HepG2 (cell line): ENCODE data around the gene PLEKHO1.

Source experiments
- ATF1 ChIP-seq: IDR thresholded peaks from 2 replicates; pipeline ENCODE4 v1.6.1; 2016; ENCODE audit warnings: mild to moderate bottlenecking, control low read depth
- HOXA7 ChIP-seq: sonication (generic); formaldehyde crosslinking; IDR thresholded peaks from 2 replicates; pipeline ENCODE4 v1.8.1; 2022; ENCODE audit warnings: mild to moderate bottlenecking, missing genetic modification reagents, moderate library complexity
- NFE2L2 ChIP-seq: fragments of 150-350 bp; IDR thresholded peaks from 2 replicates; pipeline ENCODE4 v1.6.1; 2014; ENCODE audit warnings: low read length
- TAF1 ChIP-seq: sonication (generic); formaldehyde crosslinking; IDR thresholded peaks from 2 replicates; pipeline ENCODE4 v1.4.0; 2020; ENCODE audit warnings: missing genetic modification reagents
- TAF15 ChIP-seq: fragments of 200-400 bp; formaldehyde crosslinking; IDR thresholded peaks from one replicate; pipeline ENCODE4 v1.6.1; 2018; ENCODE audit warnings: mild to moderate bottlenecking, low read depth, low read length; ENCODE audit not compliant: poor library complexity, severe bottlenecking
- TCF12 ChIP-seq, 2 experiments: fragments of 450-650 bp in 1 of 2; sonication (generic) in 1 of 2; formaldehyde crosslinking in 1 of 2; IDR thresholded peaks; 2 replicates each; pipeline versions ENCODE4 v1.6.1 to v1.8.0; 2017 to 2022; ENCODE audit warnings: antibody characterized with exemption in 1 of 2, mild to moderate bottlenecking in 1 of 2, missing genetic modification reagents in 1 of 2, moderate library complexity in 1 of 2
- ZFYVE20 ChIP-seq: sonication (generic); formaldehyde crosslinking; IDR thresholded peaks from 2 replicates; pipeline ENCODE4 v1.8.0; 2023; ENCODE audit warnings: low read depth, mild to moderate bottlenecking, moderate library complexity, missing genetic modification reagents, borderline replicate concordance
- ZNF235 ChIP-seq: sonication (generic); formaldehyde crosslinking; IDR thresholded peaks from 2 replicates; pipeline ENCODE4 v1.8.1; 2023; ENCODE audit warnings: mild to moderate bottlenecking, missing genetic modification reagents, borderline replicate concordance
- ZNF24 ChIP-seq: fragments of 450-650 bp; IDR thresholded peaks from 2 replicates; pipeline ENCODE4 v1.6.1; 2017; ENCODE audit warnings: antibody characterized with exemption, mild to moderate bottlenecking

GRCh38 chr1:150126811-150127210, 22.9 kb upstream of the PLEKHO1 start:
- no peak for TF ChIP-seq ZNF235 (CRISPR knock-in tag)
- TF ChIP-seq HOXA7 = no peak
- no peak for TF ChIP-seq NFE2L2
- no peak for TF ChIP-seq TAF1 (CRISPR knock-in tag)
- no peak for TF ChIP-seq ZNF24
- no peak for TF ChIP-seq ZFYVE20 (CRISPR knock-in tag)
- no peak for TF ChIP-seq TCF12 (IDR thresholded peaks at IDR 0.05)
- no peak for TF ChIP-seq TCF12 (CRISPR knock-in tag; IDR thresholded peaks at IDR 0.05)
- no peak for TF ChIP-seq TAF15
- no peak for TF ChIP-seq ATF1 (CRISPR knock-in tag)
